Measurements from ENCODE around the gene MALAT1.
A peak's percentile ranks its signal among the peaks of the same experiment; 100 is the strongest.
"Not testable (repeated sequence)": the region's sequence is repeated elsewhere in the genome, so short reads cannot be mapped to it uniquely, and the experiment has no call there.

MALAT1 gene

DNA sequence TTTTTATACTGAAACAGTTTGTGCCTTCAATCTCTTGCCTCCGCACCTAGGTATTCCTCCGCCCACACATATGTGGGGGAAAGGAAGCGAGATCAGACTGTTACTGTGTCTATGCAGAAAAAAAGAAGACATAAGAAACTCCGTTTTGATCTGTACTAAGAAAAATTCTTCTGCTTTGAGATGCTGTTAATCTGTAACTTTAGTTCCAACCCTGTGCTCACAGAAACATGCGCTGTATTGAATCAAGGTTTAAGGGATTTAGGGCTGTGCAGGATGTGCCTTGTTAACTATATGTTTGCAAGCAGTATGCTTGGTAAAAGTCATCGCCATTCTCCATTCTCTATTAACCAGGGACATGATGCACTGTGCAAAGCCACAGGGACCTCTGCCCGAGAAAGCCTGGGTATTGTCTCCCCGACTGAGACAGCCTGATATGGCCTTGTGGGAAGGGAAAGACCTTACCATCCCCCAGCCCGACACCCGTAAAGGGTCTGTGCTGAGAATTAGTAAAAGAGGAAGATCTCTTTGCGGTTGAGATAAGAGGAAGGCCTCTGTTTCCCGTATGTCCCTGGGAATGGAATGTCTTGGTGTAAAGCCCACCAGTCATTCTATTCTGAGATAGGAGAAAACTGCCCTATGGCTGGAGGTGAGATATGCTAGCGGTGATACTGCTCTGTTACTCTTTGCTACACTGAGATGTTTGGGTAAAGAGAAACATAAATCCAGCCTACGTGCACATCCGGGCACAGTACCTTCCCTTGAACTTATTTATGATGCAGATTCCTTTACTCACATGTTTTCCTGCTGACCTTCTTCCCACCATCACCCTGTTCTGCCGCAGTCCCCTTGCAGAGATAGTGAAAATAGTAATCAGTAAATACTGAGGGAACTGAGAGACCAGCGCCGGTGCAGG, 24.1 kb downstream of the MALAT1 start:
- not testable (repeated sequence) for DNase-seq

- DNase-seq = not testable (repeated sequence)
These were observed 24.8 kb downstream of the MALAT1 start for GRCh38 chr11:65523631-65523968.

- DNase-seq = peak; percentile 59
These were observed 25.3 kb downstream of the MALAT1 start for GRCh38 chr11:65524014-65524740.

- DNase-seq = peak; percentile 76
These were observed 26.1 kb downstream of the MALAT1 start, which contains the start of gene SCYL1 for GRCh38 chr11:65524741-65525545. Gene SCYL1 (plus strand): TSS chr11:65525083. CDS start chr11:65525154, 71 bp downstream.

DNA sequence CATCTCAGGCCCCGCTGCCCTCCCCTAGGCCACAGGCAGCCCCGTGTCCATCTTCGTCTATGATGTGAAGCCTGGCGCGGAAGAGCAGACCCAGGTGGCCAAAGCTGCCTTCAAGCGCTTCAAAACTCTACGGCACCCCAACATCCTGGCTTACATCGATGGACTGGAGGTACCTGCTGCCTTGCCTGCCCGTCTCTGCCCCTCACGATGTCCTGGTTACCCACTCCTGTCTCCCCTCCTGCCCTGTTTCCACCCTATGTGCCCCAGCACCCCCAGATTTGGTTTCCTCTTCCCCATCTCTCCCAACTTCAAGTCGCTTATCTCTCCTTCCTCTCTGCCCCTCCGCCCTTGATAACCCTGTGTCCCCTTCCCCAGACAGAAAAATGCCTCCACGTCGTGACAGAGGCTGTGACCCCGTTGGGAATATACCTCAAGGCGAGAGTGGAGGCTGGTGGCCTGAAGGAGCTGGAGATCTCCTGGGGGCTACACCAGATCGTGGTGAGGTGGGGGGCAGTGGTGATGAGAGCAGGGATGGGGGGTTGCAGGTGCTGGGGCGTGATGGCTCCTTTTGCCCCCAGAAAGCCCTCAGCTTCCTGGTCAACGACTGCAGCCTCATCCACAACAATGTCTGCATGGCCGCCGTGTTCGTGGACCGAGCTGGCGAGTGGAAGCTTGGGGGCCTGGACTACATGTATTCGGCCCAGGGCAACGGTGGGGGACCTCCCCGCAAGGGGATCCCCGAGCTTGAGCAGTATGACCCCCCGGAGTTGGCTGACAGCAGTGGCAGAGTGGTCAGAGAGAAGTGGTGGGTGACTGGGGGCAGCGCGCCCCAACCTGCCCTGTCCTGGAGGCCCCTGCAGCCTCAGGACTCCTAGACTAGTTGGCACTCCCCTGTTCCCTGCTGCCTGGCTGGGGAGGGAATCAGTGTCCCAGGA, 27.0 kb downstream of the MALAT1 start:
- no peak for DNase-seq

DNA sequence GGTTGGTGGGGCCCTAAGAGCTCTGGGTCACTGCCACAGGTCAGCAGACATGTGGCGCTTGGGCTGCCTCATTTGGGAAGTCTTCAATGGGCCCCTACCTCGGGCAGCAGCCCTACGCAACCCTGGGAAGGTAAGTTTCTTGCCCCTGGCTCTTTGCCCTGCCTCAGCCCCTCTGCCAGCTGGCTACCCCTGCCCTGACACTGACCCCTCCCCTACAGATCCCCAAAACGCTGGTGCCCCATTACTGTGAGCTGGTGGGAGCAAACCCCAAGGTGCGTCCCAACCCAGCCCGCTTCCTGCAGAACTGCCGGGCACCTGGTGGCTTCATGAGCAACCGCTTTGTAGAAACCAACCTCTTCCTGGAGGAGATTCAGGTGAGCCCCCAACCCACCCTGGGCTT, 27.9 kb downstream of the MALAT1 start:
- no peak for DNase-seq

DNA sequence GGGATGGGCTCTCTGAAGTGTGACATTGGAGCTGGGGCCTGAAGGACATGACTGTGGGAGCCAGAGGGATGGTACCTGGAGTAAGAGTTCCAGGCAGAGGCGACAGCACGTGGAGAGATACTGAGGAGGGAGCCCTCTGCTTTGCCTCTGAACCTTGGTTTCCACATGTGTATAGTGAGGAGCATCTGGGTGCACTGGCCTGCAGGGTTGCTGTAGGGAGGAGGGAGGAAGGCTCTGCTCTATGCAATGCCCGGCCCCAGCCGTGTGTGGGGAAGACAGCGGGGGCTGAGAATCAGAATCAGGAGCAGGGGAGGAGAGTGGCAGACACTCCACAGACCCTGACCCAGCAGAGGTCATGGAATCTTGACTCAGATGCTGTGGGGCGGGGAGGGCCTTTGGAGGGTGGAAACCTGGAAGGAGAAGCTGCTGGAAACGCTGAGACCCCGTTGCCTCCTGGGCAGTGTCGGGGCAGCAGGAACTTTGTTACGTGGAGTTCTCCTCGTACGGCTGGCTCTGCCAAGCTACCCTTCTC, 30.0 kb downstream of the MALAT1 start:
- no peak for DNase-seq

GRCh38 chr11:65529475-65530156, 30.8 kb downstream of the MALAT1 start:
- no peak for DNase-seq

DNA sequence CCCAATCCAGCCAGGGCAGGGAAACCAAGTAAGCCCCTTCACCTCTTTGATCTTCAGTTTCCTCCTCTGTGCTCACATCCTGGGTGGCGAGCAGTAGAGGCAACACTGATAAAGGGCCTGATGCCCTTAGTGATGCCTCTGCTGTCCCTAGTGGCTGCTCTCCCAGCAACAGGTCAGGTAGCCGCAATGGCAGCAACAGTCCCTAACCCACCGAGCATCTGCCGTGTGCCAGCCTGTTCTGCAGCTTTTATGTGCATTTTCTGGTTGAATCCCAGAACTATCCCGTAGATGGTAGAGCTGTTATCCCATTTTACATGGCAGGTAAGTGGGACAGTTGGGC, 31.3 kb downstream of the MALAT1 start:
- DNase-seq = no peak

DNA sequence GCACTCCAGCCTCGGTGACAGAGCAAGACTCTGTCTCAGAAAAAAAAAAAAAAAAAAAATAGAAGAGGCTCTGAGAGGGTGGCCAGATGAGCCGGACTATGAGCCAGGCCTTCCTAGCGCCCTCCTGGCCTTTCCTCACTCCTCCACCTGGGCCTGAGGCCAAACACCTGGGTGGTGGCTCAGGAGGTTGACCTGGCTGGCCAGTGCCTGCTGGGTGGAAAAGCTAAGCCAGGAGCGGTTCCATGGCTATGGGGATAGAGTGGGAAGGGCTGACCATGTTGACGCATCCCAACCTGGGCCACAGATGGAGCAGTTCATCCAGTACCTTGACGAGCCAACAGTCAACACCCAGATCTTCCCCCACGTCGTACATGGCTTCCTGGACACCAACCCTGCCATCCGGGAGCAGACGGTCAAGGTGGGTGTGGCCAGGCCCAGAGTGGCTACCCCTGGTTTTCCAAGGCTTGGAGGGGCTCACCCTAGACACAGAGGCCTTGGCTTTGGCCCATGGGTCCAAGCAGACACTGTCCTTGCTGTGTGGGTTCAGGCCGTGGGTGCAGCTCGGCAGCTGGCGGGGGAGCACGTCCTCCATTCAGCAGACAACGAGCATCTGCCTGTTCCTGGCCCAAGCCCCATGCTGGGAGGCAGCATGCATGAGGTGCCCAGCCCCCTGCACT, 33.7 kb downstream of the MALAT1 start:
- DNase-seq = no peak

DNA sequence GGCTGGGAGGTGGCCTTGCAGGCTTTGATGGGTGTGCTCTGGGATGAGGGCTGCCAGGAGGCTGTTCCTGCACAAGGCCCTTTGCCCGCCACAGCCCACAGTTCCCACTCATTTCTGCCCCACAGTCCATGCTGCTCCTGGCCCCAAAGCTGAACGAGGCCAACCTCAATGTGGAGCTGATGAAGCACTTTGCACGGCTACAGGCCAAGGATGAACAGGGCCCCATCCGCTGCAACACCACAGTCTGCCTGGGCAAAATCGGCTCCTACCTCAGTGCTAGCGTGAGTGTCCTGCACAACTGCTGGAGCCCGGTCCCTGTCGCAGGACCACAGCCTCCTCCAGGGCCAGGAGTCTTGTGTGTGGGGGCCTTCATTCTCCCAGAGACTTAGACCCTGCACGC, 36.3 kb downstream of the MALAT1 start:
- DNase-seq = no peak

- no peak for DNase-seq
These were observed 37.8 kb downstream of the MALAT1 start for GRCh38 chr11:65536412-65537295.

DNA sequence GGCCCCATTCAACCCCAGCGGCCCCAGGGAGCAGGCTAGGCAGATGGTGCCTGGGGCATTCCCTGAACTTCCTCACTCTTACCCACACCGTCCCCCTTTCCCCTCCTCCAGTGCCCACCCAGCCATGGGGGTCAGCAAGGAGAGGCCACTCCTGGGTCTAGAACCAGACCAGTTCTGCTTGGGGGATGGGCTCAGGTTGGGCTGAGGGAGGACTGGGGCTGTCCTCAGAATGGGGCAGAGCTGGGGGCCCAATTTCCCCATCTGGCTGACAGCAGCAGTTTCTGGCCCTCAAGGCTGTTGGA, 38.4 kb downstream of the MALAT1 start:
- no peak for DNase-seq

DNA sequence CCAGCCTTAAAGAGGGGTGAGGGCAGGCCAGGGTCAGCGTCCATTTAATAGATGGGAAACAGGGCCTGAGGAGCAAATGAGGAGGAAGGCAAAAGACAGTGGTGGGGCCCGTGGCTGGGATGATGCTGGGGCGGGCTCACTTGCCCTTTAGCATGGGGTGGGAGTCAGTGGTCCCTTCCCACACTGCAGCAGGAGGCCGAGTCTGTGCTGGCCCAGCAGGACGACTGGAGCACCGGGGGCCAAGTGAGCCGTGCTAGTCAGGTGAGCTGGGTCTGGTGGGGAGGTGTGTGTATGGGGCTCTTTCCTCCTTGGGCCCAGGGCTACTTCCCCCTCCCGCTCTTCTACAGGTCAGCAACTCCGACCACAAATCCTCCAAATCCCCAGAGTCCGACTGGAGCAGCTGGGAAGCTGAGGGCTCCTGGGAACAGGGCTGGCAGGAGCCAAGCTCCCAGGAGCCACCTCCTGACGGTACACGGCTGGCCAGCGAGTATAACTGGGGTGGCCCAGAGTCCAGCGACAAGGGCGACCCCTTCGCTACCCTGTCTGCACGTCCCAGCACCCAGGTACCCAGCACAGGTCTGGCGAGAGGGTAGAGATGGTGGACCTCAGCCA, 38.9 kb downstream of the MALAT1 start:
- DNase-seq = no peak

DNA sequence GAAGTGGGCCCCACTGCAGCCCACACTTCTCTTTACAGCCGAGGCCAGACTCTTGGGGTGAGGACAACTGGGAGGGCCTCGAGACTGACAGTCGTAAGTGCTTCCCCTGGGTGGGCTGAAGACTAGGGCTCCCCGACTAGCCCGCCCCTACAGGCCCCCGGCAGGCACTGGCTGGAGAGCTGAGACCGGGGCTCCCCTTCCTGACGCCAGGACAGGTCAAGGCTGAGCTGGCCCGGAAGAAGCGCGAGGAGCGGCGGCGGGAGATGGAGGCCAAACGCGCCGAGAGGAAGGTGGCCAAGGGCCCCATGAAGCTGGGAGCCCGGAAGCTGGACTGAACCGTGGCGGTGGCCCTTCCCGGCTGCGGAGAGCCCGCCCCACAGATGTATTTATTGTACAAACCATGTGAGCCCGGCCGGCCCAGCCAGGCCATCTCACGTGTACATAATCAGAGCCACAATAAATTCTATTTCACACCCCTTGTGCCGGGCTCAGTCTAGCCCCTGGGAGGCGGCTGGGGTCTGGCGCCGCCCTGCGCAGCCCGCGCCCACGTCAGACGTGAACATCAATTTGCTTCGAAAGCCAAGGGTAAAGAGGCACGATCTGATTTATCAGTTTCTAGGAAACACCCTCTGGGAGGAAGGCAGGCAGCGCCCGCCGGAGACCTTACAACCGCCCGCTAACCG, 39.5 kb downstream of the MALAT1 start:
- DNase-seq = no peak

DNA sequence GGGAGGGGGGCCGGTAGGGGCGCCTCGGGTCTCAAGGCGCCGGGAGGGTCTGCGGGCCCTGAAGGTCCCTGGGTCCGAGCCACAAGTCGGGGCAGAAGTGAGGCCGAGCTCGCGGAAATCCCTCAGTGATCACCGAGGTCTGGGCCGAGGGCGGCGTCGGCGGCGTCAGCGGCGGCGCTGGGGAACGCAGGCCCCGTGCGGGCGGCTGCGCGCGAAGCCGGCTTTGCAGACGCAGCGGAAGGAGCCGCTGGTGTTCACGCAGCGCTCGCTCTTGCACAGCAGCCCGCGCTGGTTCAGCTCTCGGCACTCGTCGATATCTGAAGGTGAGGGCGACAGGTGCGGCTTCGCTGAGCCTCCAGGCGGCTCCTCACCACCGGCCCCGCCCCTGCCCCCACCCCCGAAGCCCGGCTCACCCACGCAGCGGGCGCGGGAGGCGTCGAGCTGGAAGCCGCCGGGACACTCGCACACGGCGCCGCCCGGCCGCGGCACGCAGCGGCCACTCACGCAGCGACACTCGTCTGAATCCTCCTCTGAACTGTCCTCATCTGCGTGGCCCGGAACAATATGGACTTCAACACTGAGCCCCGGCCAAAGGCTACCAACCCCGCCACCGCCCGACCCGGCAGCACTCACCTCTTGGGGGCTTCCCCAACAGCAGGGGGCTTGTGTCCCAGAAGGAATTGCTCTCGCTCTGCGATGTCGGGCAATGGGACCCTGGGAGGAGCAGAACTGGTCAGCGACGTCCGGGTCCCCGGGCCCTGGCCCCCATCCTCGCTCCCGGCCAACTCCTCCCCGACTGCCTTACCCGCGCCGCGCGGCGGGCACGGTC, 40.3 kb downstream of the MALAT1 start:
- DNase-seq = no peak

- no peak for DNase-seq
These were observed 41.0 kb downstream of the MALAT1 start for GRCh38 chr11:65539744-65540289.
